ENCODE data around the gene SEC14L6. TPM values are rescaled to one million over a fixed set of nuclear protein-coding genes. Genes with fewer than 3 reads are reported as not detected.

SEC14L6 gene
- total RNA-seq, 1 donor from 2014 or later, result not detected

DNA sequence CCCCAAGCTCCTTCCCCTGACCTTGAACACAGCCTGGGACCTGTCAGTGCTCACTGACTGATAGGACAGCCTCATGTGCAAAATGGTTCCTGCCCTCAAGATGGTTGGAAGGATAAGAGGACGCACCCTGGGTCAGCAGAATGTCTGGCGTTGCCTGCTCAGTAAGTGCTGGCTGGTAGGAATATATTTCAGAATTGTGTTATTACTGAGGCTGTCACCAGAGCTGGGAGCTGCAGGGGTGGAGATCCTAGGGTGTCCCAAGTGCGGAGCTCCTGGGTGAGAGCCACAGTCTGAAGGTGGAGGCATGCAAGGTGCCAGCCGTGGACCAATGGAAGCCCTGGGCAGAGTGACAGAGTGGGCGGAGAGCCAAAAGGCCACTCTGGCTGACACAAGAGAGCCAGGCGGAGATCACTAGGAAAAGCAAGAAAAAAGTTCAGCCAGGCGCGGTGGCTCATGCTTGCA is 40.0 kb downstream of the SEC14L6 start:
- Histone ChIP-seq H3K4me1 (peaks cover 4% of the 10 kb centered on the region), H3K27me3 (ENCODE audit: low read depth) (peaks cover 85% of the 10 kb centered on the region), H3K4me3 (no peak overlapping the region), H3K27ac (replicated peaks) (no peak overlapping the region), H3K36me3 (no peaks in the 10 kb centered on the region), H3K9me3 (replicated peaks) (no peaks in the 10 kb centered on the region)
- TF ChIP-seq, protein P1, sequence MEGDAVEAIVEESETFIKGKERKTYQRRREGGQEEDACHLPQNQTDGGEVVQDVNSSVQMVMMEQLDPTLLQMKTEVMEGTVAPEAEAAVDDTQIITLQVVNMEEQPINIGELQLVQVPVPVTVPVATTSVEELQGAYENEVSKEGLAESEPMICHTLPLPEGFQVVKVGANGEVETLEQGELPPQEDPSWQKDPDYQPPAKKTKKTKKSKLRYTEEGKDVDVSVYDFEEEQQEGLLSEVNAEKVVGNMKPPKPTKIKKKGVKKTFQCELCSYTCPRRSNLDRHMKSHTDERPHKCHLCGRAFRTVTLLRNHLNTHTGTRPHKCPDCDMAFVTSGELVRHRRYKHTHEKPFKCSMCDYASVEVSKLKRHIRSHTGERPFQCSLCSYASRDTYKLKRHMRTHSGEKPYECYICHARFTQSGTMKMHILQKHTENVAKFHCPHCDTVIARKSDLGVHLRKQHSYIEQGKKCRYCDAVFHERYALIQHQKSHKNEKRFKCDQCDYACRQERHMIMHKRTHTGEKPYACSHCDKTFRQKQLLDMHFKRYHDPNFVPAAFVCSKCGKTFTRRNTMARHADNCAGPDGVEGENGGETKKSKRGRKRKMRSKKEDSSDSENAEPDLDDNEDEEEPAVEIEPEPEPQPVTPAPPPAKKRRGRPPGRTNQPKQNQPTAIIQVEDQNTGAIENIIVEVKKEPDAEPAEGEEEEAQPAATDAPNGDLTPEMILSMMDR (IDR thresholded peaks at IDR 0.05; ENCODE audit: borderline replicate concordance), result no peak
- intact Hi-C loops (cut with micrococcal nuclease), result no loop called here
- DNase-seq, result no peak

DNA sequence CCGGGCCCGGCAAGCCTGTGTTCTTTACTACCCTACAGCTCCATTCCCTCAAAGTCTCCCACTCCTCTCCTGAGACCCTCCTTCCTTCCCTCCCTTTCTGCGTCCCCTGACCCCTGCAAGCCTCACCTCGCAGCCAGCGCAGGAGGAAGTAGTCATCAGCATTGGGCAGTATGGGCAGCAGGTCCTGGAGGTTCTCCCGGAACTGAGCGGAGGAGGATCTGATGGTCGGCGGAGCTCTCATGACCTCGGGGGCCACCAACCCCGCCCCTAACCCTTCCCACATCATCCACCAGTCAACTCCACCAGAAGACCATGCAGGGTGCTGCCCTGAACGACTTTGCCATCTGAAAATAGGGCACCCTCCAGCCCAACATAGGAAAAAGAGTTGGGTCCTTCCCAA is 43.0 kb downstream of the SEC14L6 start:
- intact Hi-C loops (cut with micrococcal nuclease), result no loop called here
- H3K4me3 ChIP-seq, result no peak overlapping the region
- no peak for DNase-seq
- peaks cover 4% of the 10 kb centered on the region for H3K4me1 ChIP-seq
- no peaks in the 10 kb centered on the region for H3K36me3 ChIP-seq
- no peak overlapping the region for H3K27ac ChIP-seq (replicated peaks)
- TF ChIP-seq, protein P1 (IDR thresholded peaks at IDR 0.05; ENCODE audit: borderline replicate concordance), result no peak
- H3K9me3 ChIP-seq (replicated peaks), result no peaks in the 10 kb centered on the region
- H3K27me3 ChIP-seq (ENCODE audit: low read depth), result peaks cover 90% of the 10 kb centered on the region

DNA sequence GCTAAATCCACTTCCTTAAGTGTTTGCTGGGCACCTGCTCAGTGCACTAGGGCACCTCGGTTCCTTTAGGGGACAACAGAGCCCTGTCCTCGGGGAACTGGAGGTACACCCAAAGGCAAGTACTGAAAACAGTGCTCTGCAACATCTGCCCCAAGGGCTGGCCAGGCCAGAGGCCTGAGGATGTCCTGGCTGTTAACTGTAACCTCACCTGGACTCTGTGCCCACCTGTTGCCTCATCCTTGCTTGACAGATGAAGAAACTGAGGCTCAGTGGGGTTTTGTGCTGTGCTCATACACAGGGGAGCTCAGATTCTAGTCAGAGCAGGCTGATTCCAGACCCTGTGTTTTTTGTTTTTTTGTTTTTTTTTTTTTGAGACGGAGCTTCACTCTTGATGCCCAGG is 43.6 kb downstream of the SEC14L6 start:
- Histone ChIP-seq H3K36me3 (no peaks in the 10 kb centered on the region), H3K4me3 (no peak overlapping the region), H3K4me1 (peaks cover 4% of the 10 kb centered on the region), H3K27ac (replicated peaks) (no peak overlapping the region), H3K9me3 (replicated peaks) (no peaks in the 10 kb centered on the region), H3K27me3 (ENCODE audit: low read depth) (peaks cover 84% of the 10 kb centered on the region)
- intact Hi-C loops (cut with micrococcal nuclease), result no loop called here
- TF ChIP-seq, protein P1 (IDR thresholded peaks at IDR 0.05; ENCODE audit: borderline replicate concordance), result no peak
- no peak for DNase-seq

DNA sequence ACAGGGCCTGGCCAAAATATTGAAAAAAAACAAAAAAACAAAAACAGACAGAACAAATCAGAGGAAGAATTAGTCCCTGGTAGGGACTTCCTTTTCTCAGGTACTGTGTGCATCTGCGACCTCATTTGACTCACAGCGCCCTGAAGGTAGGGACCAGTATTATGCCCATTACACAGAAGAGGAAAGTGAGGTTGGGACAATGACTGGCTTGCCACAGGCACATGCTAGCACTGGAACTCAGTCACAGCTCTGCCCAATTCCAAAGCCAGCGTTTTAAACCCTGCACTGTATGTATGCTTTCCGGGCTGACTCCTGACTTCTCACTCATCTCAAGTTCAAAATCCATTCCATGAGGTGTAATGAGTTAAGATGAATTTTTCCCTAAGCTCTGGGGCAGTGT is 44.4 kb downstream of the SEC14L6 start:
- H3K4me3 ChIP-seq, result no peak overlapping the region
- no peaks in the 10 kb centered on the region for H3K36me3 ChIP-seq
- TF ChIP-seq, protein P1 (IDR thresholded peaks at IDR 0.05; ENCODE audit: borderline replicate concordance), result no peak
- intact Hi-C loops (cut with micrococcal nuclease), result no loop called here
- peaks cover 76% of the 10 kb centered on the region for H3K27me3 ChIP-seq (ENCODE audit: low read depth)
- H3K9me3 ChIP-seq (replicated peaks), result no peaks in the 10 kb centered on the region
- DNase-seq, result no peak
- no peak overlapping the region for H3K27ac ChIP-seq (replicated peaks)
- peaks cover 4% of the 10 kb centered on the region for H3K4me1 ChIP-seq

DNA sequence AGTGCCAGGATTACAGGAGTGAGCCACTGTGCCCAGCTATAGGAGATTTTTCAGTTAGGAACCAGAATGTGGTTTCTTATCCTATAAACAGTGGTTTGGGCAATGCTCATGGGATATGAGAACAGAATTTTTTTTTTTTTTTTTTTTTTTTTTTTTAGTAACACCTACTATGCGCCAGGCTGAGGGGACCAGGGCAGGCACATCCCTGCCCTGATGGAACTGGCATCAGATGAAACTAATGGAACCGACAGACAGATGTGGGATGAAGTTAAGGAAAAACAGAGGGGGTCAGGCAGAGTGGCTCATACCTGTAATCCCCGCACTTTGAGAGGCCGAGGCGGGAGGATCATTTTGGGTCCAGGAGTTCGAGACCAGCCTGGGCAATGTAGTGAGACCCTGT is 45.9 kb downstream of the SEC14L6 start:
- no peaks in the 10 kb centered on the region for H3K36me3 ChIP-seq
- TF ChIP-seq, protein P1 (IDR thresholded peaks at IDR 0.05; ENCODE audit: borderline replicate concordance), result no peak
- no peak overlapping the region for H3K27ac ChIP-seq (replicated peaks)
- no peak overlapping the region for H3K4me3 ChIP-seq
- DNase-seq, result no peak
- peaks cover 4% of the 10 kb centered on the region for H3K4me1 ChIP-seq
- H3K27me3 ChIP-seq (ENCODE audit: low read depth), result peaks cover 62% of the 10 kb centered on the region
- no peaks in the 10 kb centered on the region for H3K9me3 ChIP-seq (replicated peaks)
- intact Hi-C loops (cut with micrococcal nuclease), result no loop called here

All from left ventricle myocardium inferior (tissue), 1 donor.